ENCODE data around the gene TMEM30B.

- TF ChIP-seq TAF1 (IDR thresholded peaks at IDR 0.05; ENCODE audit: low read depth, low read length), result no peak
- no peak for TF ChIP-seq CTCF (IDR thresholded peaks at IDR 0.05; ENCODE audit: control extremely low read depth in 1 of 3, insufficient read depth in 1 of 3, low read depth in 1 of 3, low read length in 3 of 3)
- TF ChIP-seq GABPA (IDR thresholded peaks at IDR 0.05; ENCODE audit: borderline replicate concordance, insufficient read depth, low read length), result no peak
- TF ChIP-seq POLR2A (IDR thresholded peaks at IDR 0.05; ENCODE audit: control extremely low read depth in 1 of 2, low read depth in 2 of 2, low read length in 2 of 2), result no peak
- no peak for TF ChIP-seq POLR2AphosphoS5 (IDR thresholded peaks at IDR 0.05; ENCODE audit: low read depth, low read length)
- no peak for TF ChIP-seq EP300 (IDR thresholded peaks at IDR 0.05; ENCODE audit: borderline replicate concordance in 1 of 2, low read depth in 2 of 2, low read length in 2 of 2)
- TF ChIP-seq MAX (IDR thresholded peaks at IDR 0.05), result no peak
- no peak for TF ChIP-seq ATF3 (IDR thresholded peaks at IDR 0.05; ENCODE audit: insufficient read depth, low read depth, low read length)
- TF ChIP-seq KDM1A (IDR thresholded peaks at IDR 0.05; ENCODE audit: borderline replicate concordance, low read length), result no peak
- TF ChIP-seq EZH2 (IDR thresholded peaks at IDR 0.05; ENCODE audit: low read depth, low read length, severe bottlenecking), result no peak
- no peak for TF ChIP-seq E2F6 (IDR thresholded peaks at IDR 0.05)
- no peak for TF ChIP-seq JUND (IDR thresholded peaks at IDR 0.05; ENCODE audit: low read length)
These were observed 1.6 kb upstream of the TMEM30B start for GRCh38 chr14:61282746-61283145.

Measured in H1 (cell line).